ENCODE measurements around the gene SETD2.

The SETD2 gene

DNA sequence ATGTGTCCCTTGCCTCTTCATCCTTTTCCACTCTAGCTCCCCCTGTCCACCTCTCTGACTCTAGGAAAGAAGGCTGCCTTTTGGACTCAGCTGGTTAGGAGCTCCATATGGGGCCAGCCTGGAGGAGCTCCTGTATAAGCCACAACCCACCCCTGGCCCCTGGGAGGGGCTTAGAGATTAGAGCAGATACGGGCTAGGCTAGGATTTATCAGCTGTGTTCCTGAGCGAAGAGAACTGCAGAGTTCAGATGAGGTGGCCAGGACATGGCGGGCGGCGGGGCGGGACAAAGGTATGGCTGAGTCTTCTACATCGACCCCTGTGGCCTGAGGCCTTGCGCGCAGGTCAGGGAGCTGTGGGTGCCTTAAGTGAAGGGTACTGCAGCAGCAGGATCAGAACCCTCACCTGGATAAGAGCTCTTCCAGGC, 176.6 kb downstream of the SETD2 start:
- in situ Hi-C loops (cut with HindIII; ENCODE audit: low sequenced_read_pairs), result no loop called here

DNA sequence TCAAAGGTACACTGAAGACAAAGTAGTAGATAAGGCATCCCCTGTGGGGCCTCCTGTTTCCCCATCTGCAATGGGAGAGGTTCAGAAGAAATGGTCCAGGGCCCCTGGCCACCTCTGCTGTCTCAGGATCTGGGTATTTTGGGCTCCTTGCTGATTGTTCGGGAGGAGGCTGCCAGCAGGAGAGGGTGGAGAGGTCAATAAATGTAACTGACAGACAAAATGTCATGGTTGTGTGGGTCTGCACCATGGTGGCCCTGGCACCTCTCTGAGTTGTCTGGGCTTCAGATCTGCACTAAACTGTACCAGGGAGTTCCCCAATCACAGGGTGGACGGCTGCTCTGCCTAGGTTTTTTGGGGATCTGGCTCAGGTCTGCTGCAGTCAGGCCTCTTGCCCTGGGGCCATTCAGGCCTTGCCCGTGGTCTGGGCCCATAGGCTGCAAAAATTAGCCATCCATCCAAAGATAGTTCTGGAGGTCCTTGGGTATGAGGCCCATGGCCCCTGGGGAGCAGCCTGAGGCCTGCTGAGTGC, 177.1 kb downstream of the SETD2 start:
- in situ Hi-C loops (cut with HindIII; ENCODE audit: low sequenced_read_pairs), result no loop called here

DNA sequence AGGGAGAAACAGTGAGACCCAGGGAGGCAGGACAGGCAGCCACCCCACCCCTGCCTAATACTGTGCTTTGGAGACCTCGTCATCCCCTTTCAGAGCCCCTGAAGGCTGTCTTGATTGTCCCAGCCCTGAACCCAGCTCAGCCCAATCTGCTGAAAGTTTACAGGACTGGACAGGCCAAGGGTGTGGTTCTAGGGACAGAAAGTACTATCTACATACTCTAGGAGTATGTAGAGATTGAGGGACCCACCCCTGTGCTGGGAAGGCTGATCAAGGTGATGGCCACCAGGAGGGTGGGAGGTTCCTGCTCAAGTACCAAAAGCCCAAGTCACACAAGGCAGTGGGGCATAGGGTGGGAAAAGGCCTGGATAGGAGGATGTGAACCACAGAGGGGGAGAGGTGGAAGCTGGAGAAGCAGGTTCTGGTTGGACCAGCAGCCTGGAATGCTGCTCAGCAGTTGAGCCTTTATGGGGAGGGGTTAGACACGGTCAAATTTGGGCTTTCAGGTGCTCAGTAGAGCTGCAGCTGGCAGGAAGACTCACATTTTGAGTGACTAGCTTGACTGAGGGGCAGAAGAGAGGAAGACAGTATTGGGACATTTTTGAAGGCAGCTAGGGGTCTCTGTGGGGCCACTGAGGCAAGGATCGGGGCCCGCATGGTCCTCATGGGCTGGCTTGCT, 177.7 kb downstream of the SETD2 start:
- in situ Hi-C loops (cut with HindIII; ENCODE audit: low sequenced_read_pairs), result no loop called here

DNA sequence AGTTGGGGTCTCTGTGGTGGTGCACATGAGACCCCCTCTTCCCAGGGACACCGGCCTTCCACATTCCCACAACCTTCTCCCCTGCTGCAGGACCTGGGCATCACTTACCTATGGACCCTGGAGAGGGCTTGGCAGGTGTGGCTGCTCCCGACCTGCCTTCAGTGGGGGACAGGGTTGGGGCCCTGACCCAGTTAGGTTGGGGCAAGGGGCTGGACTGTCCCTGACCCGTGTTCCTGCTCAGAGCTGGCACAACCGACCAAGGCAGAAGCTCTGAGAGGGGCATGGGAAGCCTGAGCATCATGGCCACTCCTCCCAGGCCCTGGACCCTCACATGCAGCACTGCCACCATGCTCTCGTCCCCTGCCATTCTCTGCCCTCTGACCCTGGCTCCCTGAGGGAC, 178.3 kb downstream of the SETD2 start:
- in situ Hi-C loops (cut with HindIII; ENCODE audit: low sequenced_read_pairs), result no loop called here

DNA sequence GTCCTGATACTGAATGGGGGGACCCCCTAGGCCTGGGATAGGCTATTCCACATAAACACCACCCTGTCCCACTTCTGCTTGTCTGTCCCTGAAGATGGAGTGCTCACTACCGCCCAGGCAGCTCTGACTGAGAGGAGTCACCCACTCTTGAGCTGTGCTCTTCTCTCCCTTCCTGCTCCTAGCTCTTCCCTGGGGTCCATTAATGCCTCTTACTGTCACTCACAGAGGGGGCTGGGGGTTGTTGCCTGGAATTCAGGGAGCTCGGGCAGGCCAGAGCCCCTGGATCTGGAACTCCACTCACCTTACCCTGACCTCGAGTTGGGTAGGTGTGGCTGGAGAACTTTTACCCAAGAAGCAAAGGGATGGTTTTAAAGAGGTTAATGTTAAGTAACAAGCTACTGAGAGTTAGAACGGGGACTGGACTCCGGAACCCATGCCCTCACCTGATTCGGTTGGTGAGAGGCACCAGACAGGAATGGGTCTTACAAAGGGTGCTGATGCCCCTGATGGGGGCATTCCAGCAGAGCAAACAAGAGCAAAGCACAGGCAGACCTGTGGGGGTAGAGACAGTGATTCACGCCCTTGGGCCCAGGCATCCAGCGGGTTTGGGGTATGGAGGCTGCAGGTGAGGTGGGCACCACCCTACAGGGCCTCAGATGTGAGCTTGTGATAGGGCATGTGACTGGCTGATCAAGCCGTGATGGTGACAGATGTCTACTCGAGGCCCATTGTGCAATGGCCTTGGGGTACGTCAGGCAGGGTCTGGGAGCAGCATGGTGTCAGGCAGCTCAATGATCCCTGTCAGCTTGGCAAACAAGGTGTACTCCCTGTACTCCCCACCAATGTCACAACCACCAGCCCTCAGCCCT, 179.1 kb downstream of the SETD2 start:
- in situ Hi-C loops (cut with HindIII; ENCODE audit: low sequenced_read_pairs), result no loop called here

DNA sequence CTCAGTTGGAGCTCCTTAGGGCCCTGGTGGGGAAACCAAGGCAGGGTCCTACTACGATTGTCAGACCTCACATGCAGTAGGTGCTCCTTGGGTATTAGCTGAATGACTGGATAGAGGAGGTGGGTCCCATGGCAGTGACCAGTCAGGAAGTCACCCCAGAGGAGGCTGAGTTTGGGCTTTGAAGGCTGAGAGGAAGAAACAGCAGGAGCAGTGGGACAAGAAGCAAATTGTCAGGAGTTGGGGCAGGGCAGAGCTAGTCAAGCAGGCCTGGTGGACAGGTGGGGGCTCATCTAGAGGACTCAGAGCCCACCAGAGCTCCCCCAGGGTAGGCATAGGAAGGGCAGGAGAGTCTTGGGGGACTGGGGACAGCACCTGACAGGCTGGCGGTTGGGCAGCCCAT, 181.4 kb downstream of the SETD2 start:
- in situ Hi-C loops (cut with HindIII; ENCODE audit: low sequenced_read_pairs), result no loop called here

DNA sequence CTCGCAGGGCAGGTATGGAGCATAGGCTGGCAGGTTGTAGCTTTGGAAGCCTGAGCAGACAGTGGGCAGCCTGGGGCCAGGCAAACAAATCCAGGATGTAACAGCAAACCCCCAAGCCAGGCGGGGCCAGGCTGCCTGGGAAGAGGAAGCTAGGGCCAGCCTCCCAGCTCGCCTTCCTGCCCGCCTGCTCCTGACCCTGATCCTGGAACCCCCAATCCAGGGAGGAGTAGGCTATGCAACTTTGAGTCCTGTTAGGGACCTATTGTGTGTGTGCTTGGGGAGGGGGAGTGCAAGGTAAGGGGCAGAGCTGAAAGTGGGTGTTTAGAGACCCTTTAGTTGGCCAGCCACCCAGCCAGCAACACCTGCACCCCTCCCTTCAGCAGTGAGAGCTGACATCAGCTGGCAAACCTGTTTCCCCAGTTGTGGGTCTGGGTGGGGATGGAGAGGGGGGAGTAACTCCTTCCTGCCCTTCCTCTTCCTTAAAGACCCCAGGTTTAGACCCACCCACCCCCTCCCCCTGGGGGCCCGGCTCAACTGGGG, 181.9 kb downstream of the SETD2 start:
- in situ Hi-C loops (cut with HindIII; ENCODE audit: low sequenced_read_pairs), result no loop called here

DNA sequence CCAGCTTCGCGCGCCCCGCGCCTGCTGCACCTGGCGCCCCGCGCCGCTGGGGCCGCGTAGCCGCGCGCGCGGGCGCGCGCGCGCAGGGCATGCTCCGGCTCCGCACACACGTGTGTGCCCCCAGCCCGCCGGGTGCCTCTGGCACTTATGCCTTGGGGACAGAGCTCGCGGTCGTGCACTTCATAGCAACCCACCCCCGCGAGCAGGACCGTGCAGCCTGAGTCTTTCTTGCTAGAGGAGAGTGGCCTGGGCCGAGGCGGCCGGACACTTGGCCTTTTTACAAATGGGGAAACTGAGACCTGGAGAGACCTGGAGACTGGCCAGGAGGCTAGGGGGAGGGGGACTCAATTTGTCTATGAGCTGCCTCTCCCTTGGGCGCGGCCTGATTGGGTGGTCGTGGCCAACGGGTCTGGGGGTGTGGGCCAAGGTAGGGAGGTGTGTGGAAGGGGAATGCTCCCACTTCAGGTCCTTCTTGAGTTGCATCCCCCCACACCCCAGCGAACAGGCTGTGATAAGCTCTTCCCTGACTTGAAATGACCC, 183.9 kb downstream of the SETD2 start:
- in situ Hi-C loops (cut with HindIII; ENCODE audit: low sequenced_read_pairs), result no loop called here

DNA sequence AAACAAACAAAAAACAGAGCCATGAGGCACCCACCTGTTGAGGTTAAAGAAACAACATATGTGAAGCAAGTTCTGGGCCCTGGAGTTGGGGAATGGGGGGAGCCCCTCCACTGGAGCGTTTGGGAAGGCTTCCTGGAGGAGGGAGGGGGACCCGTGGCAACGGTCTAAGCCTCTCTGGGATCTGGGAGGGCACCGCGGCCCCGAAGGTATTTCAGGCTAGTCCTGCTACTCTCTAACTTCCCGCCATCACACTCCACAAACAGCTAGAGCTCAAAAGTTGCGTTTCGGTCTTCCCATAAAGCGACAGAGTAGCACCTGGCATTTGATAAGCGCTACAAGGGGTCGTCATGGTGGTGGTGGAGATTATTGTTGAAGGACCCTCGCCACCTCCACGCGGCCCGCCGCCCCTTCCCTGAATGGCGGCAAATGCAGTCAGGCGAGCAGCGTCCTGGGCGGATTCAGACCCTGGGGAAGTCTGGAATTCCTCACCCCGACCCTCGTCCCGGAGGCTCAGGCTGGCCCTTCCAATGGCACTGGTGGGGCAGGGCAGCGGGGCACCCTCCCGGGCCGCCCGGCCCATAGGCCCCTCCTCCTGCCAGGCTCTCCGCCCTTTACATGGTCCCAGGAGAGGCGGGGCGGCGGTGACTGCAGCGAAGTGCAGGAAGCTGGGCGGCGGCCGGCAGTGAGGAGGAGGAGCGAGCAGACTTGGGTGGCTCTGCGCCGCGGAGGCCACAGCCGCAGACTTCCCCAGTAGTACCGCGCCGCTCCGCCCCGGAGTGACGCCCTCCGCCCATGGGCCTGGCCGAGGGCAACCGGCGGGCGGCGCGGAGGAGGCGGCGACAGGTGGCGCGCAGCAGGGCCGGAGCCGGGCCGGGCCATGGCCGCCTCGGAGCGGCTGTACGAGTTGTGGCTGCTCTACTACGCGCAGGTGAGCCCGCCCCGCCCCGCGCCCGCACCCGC, 184.6 kb downstream of the SETD2 start, which contains the start of gene NBEAL2:
TSS of gene NBEAL2 (plus strand) at position 682 of the 960 bp plus-strand sequence. CDS start at position 878, 196 bp downstream.
- in situ Hi-C loops (cut with HindIII; ENCODE audit: low sequenced_read_pairs), result no loop called here

DNA sequence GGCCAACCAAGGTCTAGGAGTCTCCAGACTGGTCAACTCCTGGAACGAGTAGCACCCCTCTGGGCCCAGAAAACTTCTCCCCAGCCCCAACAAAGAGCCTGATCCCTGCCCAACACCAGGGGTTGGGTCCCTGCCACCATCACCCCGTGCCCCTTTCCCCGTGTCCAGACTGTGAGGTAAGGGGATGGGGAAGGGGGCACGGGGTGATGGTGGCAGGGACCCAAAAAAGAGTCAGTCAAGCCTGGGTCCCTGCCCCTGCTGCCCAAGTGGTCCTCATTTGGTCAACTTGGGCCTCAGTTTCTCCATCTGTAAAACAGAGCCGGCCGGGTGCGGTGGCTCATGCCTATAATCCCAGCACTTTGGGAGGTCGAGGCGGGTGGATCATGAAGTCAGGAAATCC, 185.5 kb downstream of the SETD2 start:
- in situ Hi-C loops (cut with HindIII; ENCODE audit: low sequenced_read_pairs), result no loop called here

DNA sequence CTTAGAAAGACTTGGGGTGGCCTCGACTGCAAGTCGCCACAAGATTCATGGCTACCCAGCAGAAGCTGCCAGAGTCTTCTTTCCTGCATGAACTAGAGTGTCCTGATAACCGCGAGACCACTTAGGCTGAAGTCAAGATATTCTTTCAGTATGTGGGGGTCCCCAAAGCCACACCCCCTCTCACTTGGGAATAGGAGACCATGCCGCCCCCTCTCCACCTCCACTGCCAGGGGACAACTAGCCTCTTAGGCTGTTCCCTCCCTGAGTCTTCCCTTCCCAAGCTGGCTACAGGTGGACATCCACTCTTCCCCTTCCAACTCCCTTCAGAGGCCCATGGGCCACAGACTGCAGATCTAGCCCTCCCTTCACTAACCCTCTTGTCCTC, 186.1 kb downstream of the SETD2 start:
- in situ Hi-C loops (cut with HindIII; ENCODE audit: low sequenced_read_pairs), result no loop called here

DNA sequence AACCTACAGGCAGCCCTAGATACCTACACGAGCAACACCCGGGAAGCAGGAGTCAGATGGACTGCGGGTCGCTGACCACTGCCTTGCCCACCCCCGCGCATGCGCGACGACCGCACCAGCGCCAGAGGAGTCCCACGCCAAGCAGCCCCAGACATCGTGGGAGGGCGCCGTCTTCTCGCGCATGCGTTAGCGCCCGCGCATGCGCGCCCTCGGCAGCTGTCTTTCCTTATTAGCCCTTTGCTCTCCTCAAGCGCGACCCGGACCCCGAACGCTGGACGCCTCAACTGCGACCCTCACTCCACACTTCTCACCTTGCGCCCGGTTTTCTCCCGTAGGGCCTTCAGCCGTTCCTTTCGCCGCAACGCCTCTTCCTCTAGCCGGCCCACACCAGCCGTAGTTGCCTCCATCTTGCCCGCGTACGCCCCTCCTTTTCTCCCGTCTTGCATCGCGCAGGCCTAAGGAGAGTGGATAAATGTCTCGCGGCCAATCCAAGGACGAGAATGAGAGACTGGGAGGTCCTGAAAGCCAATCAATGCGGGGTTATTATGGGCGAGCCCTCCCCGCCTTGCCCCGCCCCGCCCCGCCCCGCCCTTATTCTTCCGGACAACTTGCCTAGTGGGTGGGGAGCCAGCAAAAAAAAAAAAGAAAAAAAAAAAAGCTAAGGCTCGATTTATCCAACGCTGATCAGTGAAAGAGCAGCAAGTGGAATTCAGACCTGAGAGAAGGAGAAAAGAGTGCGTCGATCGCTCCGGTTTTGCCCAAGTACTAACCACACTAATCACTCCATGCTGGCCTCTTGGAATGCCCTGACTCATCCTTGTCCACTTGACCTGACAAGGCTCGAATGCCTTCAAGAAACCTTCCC, 187.4 kb downstream of the SETD2 start, which contains the start of gene CCDC12:
TSS of gene CCDC12 (minus strand) at position 420 of the 865 bp plus-strand sequence. CDS start at position 407, 13 bp downstream.
- in situ Hi-C loops (cut with HindIII; ENCODE audit: low sequenced_read_pairs), result no loop called here

DNA sequence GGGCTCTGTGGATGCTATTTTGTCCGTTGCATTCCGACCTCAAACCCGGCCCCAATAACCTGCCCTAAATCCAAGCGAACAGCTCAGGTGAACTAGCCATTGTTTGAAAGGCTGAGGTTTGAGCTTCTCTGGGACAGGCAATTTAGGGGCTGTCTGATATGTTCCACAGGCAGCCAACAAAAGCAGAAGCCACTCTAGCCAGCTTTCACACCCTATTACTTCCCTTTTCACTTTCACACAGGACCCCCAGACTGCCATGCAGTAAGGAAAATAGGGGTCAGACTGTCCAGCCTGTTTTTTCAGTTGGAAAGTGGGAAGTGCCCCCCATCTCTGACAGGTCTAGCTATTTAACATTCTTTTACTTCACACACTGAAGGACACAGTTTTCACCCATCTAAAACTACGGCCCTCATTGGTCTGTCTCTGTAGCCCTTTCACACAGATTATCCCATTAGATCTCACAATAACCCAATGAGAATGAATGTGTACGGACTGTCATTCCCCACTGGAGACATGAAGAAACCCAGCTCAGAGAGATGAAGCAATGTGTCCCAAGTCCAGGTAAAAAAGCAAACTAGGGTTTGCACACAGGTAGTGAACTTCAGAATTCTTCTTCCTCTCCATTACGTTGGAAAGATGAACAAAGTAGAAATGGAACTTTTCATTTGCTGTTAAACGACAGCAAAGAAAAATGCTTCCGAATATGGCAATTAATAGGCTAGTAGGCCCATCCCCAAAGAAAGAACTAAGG, 189.3 kb downstream of the SETD2 start:
- in situ Hi-C loops (cut with HindIII; ENCODE audit: low sequenced_read_pairs), result loop anchor here (5.0 kb wide), 1 partner anchor 73 kb away; no protein-coding TSS in a partner anchor

DNA sequence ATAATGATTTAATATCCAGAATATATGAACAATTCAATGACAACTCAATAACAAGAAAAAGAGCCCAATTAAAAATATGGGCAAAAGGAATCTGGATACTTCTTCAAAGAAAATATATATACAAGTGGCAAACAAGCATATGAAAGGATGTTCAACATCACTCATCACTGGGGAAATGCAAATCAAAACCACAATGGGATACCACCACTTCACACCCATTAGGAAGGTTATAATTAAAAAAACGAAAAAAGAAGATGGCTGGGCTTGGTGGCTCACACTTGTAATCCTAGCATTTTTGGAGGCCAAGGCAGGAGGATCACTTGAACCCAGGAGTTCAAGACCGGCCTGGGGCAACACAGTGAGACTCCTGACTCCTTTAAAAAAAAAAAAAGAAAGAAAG, 191.5 kb downstream of the SETD2 start:
- in situ Hi-C loops (cut with HindIII; ENCODE audit: low sequenced_read_pairs), result loop anchor here (5.0 kb wide), 1 partner anchor 75 kb away; no protein-coding TSS in a partner anchor

DNA sequence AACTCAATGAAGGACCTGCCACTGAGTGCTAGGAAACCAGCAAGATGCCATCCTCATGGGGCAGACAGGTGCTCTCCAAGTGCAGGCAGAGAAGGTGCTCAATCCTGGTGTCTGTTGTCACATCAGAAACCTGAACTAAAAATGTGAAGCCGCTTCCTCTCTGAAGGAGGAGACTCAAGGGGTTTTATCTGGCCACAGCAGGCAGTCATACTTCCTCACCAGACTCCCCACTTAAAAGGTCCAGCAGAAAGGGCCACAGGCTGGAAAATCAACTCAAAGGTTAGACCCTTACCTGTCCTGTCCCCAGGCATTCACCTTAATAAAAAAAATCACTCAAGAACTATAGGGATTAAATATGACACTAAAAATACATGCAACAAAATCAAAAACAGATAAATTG, 192.2 kb downstream of the SETD2 start:
- in situ Hi-C loops (cut with HindIII; ENCODE audit: low sequenced_read_pairs), result loop anchor here (5.0 kb wide), 1 partner anchor 76 kb away; no protein-coding TSS in a partner anchor

DNA sequence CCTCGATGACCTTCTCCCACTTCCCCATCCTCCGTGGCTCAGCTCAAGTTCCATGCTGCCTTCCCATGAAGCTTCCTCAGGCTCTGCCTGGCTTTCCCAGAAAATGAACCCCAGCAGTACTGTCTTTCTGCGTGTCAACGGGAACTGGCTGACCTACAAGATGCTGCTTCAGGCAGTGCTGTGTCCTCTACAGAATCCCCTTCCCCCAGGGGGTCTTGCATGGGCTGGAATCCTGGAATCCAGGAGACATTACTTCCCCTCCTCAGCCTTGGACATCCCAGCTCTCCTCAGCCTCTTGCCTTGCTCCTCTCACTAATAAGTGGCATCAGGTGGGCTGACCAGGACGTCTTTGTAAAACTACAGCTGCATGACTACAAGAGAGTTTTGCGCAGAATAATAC, 192.8 kb downstream of the SETD2 start:
- in situ Hi-C loops (cut with HindIII; ENCODE audit: low sequenced_read_pairs), result loop anchor here (5.0 kb wide), 1 partner anchor 76 kb away; no protein-coding TSS in a partner anchor

DNA sequence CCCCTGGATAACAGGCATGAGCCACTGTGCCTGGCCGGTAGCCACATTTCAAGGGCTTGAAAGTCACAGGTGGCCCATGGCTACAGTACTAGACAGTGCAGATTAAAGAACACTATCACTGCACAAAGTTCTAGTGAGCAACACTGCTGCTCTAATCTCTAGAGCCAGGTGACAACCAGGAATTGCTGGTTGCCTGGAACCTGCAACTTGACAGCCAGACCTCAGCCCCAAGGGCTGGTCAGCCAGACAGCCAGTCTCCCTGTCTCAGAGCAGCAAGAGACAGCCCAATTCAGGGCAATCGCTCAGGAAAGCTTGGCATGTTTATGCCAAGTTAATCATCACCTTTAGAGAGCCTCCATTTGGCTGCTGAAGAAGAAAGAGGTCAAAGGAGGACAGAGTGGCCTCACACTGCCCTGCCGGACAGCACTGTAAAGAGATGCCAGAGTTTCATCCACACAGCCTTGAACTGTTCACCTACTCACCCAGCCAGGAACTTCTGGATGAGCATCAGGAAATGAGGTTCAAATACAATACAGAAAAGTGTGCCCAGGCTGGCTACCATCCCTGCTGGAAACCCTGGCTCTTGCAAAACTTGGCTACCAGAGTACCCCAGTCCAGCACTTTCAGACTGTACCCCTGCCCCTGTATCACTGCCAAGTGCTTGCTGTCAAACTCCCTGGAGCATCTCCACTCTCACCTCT, 193.4 kb downstream of the SETD2 start:
- in situ Hi-C loops (cut with HindIII; ENCODE audit: low sequenced_read_pairs), result loop anchor here (5.0 kb wide), 1 partner anchor 77 kb away; no protein-coding TSS in a partner anchor
